GM23338 (cell line): ENCODE measurements around the gene FAM168B. TPM values are rescaled to one million over a fixed set of nuclear protein-coding genes. Genes with fewer than 3 reads are reported as not detected.

Source experiments
- ATAC-seq: fragments of 200-7000 bp; cut with Tn5 transposase; 3 replicates; pipeline ENCODE4 v1.9.1; 2020
- DNase-seq: peaks from one replicate; pipeline ENCODE4 v3.0.0-alpha.2; 2015; ENCODE audit warnings: low spot score
- H2AFZ ChIP-seq: fragments of 200-600 bp; sonication (generic); 2 replicates; pipeline ENCODE4 v1.8.0; 2016; ENCODE audit warnings: antibody characterized with exemption, mild to moderate bottlenecking, moderate library complexity
- H3F3A ChIP-seq: fragments of 200-600 bp; sonication (generic); replicated peaks from 2 replicates; pipeline ENCODE4 v1.8.0; 2017; ENCODE audit warnings: antibody characterized with exemption, mixed run types, low read depth
- H3K27ac ChIP-seq: fragments of 200-600 bp; sonication (generic); 2 replicates; pipeline ENCODE4 v1.6.1; 2016; ENCODE audit warnings: low read depth
- H3K27me3 ChIP-seq: fragments of 200-600 bp; sonication (generic); 2 replicates; pipeline ENCODE4 v1.8.0; 2016; ENCODE audit warnings: mild to moderate bottlenecking, mixed run types, moderate library complexity; ENCODE audit not compliant: insufficient read depth
- H3K36me3 ChIP-seq: fragments of 200-600 bp; sonication (generic); 2 replicates; pipeline ENCODE4 v1.8.0; 2016; ENCODE audit warnings: mild to moderate bottlenecking; ENCODE audit not compliant: insufficient read depth
- H3K4me1 ChIP-seq: fragments of 200-600 bp; sonication (generic); 2 replicates; pipeline ENCODE4 v1.8.0; 2016; ENCODE audit warnings: mild to moderate bottlenecking, moderate library complexity; ENCODE audit not compliant: insufficient read depth
- H3K4me2 ChIP-seq: fragments of 200-600 bp; sonication (generic); 2 replicates; pipeline ENCODE4 v1.7.1; 2017; ENCODE audit warnings: mixed run types
- H3K4me3 ChIP-seq: fragments of 200-600 bp; sonication (generic); 2 replicates; pipeline ENCODE4 v1.6.1; 2016; ENCODE audit warnings: mixed run types
- H3K79me2 ChIP-seq: fragments of 200-600 bp; sonication (generic); replicated peaks from 2 replicates; pipeline ENCODE4 v1.8.0; 2017; ENCODE audit warnings: mild to moderate bottlenecking; ENCODE audit not compliant: insufficient read depth
- H3K9me2 ChIP-seq: fragments of 200-600 bp; sonication (generic); 2 replicates; pipeline ENCODE4 v1.8.0; 2017; ENCODE audit not compliant: insufficient read depth
- H4K20me1 ChIP-seq: fragments of 200-600 bp; sonication (generic); replicated peaks from 2 replicates; pipeline ENCODE4 v1.8.0; 2017; ENCODE audit warnings: mild to moderate bottlenecking; ENCODE audit not compliant: insufficient read depth
- H3K27ac Mint-ChIP-seq: 2 replicates; pipeline ENCODE4 v1.8.0; 2020; ENCODE audit warnings: inconsistent platforms, mild to moderate bottlenecking, moderate library complexity, mixed read lengths
- H3K27me3 Mint-ChIP-seq: 3 replicates; pipeline ENCODE4 v1.8.0; 2022; ENCODE audit warnings: low read depth, mild to moderate bottlenecking, moderate library complexity, mixed read lengths, inconsistent platforms; ENCODE audit not compliant: insufficient read depth, poor library complexity
- H3K36me3 Mint-ChIP-seq: 3 replicates; pipeline ENCODE4 v1.8.0; 2021; ENCODE audit warnings: low read depth, mild to moderate bottlenecking, inconsistent platforms, moderate library complexity, mixed read lengths
- H3K4me1 Mint-ChIP-seq: 3 replicates; pipeline ENCODE4 v1.8.0; 2020; ENCODE audit warnings: mild to moderate bottlenecking, inconsistent platforms, mixed read lengths
- H3K4me3 Mint-ChIP-seq: 3 replicates; pipeline ENCODE4 v1.8.0; 2021; ENCODE audit warnings: moderate library complexity, mild to moderate bottlenecking, inconsistent platforms, mixed read lengths
- H3K9me3 Mint-ChIP-seq: 3 replicates; pipeline ENCODE4 v1.8.0; 2020; ENCODE audit warnings: moderate library complexity, mild to moderate bottlenecking, inconsistent platforms, mixed read lengths
- CREB1 ChIP-seq: fragments of 250-450 bp; sonication (Bioruptor Pico); IDR thresholded peaks from 2 replicates; pipeline ENCODE4 v1.5.0; 2020; ENCODE audit warnings: low read depth, mild to moderate bottlenecking, moderate library complexity
- CTCF ChIP-seq, 2 experiments: fragments of 200-600 bp in 1 of 2; sonication (generic) in 1 of 2; conservative IDR thresholded peaks; 2 replicates each; pipeline versions ENCODE4 v1.5.1 to v1.6.1; 2016 to 2017; ENCODE audit warnings: antibody characterized with exemption in 2 of 2, low read depth in 2 of 2, mild to moderate bottlenecking in 2 of 2, moderate library complexity in 1 of 2
- ETS1 ChIP-seq: IDR thresholded peaks from 2 replicates; pipeline ENCODE4 v1.6.1; 2016; ENCODE audit warnings: antibody characterized with exemption
- EZH2 ChIP-seq: fragments of 200-600 bp; sonication (generic); IDR thresholded peaks from one replicate; pipeline ENCODE4 v1.8.0; 2017; ENCODE audit warnings: antibody characterized with exemption, mild to moderate bottlenecking, low read depth; ENCODE audit not compliant: unreplicated experiment
- EZH2phosphoT487 ChIP-seq: fragments of 200-600 bp; sonication (generic); IDR thresholded peaks from one replicate; pipeline ENCODE4 v1.8.1; 2018; ENCODE audit warnings: antibody characterized with exemption; ENCODE audit not compliant: unreplicated experiment
- NANOG ChIP-seq: IDR thresholded peaks from 2 replicates; pipeline ENCODE4 v1.6.1; 2016; ENCODE audit warnings: antibody characterized with exemption, borderline replicate concordance
- REST ChIP-seq: IDR thresholded peaks from one replicate; pipeline ENCODE4 v1.6.1; 2018; ENCODE audit warnings: antibody characterized with exemption; ENCODE audit not compliant: unreplicated experiment
- ZNF114 ChIP-seq: fragments of 250-450 bp; sonication (Bioruptor Pico); IDR thresholded peaks from 2 replicates; pipeline ENCODE4 v1.5.0; 2020; ENCODE audit warnings: mild to moderate bottlenecking, moderate library complexity
- polyA plus RNA-seq: library from polyadenylated mRNA; unstranded; fragments of >200 nt; fragmentation: Nextera tagmentation; extraction: Ambion mirVana; gene quantifications from 2 replicates; pipeline ENCODE4 v1.2.1, GENCODE V29; 2016
- total RNA-seq: library from RNA; depleted of rRNA; stranded (reverse); fragments of >200 nt; shearing (Covaris generic); gene quantifications from 2 replicates; pipeline ENCODE4 v1.2.3, GENCODE V29; 2014

Gene FAM168B
- total and polyA plus RNA-seq, 2 experiments from 2014 or later: 18.8 to 76.8 TPM

- H3K4me3 Mint-ChIP-seq: no peak overlapping the region
- no peak overlapping the region for H3K4me2 ChIP-seq
- TF ChIP-seq REST (no peak), CREB1 (CRISPR knock-in tag) (no peak), ETS1 (no peak), EZH2phosphoT487 (no peak), NANOG (no peak), ZNF114 (CRISPR knock-in tag) (no peak), EZH2 (no peak), CTCF (conservative IDR thresholded peaks at IDR 0.05; ENCODE audit: low read depth in 2 of 2) (no peak)
- DNase-seq (no peak), ATAC-seq (no peak)
- 0 out of 2 replicates have a peak, but pooled peaks cover 3% of the 10 kb centered on the region for H4K20me1 ChIP-seq
- no peak overlapping the region for H3K27ac ChIP-seq
- H3K36me3 Mint-ChIP-seq: peaks cover 3% of the 10 kb centered on the region; the same call in 2 of the 3 replicates
- H3F3A ChIP-seq: no peaks in the 10 kb centered on the region
- no peaks in the 10 kb centered on the region; the same call in 2 of the 3 replicates for H3K9me3 Mint-ChIP-seq
- H3K4me1 Mint-ChIP-seq: peaks cover 9% of the 10 kb centered on the region; the same call in 2 of the 3 replicates
- no peak overlapping the region for H3K4me3 ChIP-seq
- H3K27me3 ChIP-seq: no peaks in the 10 kb centered on the region
- H3K27ac Mint-ChIP-seq: no peak overlapping the region
- no peaks in the 10 kb centered on the region for H3K4me1 ChIP-seq
- no peaks in the 10 kb centered on the region for H3K9me2 ChIP-seq
- peaks cover 15% of the 10 kb centered on the region for H3K27me3 Mint-ChIP-seq
- no peak overlapping the region for H2AFZ ChIP-seq
- no peaks in the 10 kb centered on the region for H3K36me3 ChIP-seq
- H3K79me2 ChIP-seq: no peaks in the 10 kb centered on the region
These were observed 51.0 kb downstream of the FAM168B start for GRCh38 chr2:131042148-131042775.
